Neural cell (in vitro differentiated cells): Measurements from ENCODE around the gene FNDC3B. TPM values are rescaled to one million over a fixed set of nuclear protein-coding genes. Genes with fewer than 3 reads are reported as not detected.

Experiments
- H2AFZ ChIP-seq: fragments of 200-600, 300-800 bp; sonication (generic), shearing (Covaris generic); 2 replicates; pipeline ENCODE4 v1.6.0; 2014; ENCODE audit warnings: low read depth, mild to moderate bottlenecking, antibody characterized with exemption, low read length, moderate library complexity
- H3F3A ChIP-seq: fragments of 200-600 bp; shearing (Covaris generic); 2 replicates; pipeline ENCODE4 v1.6.1; 2016; ENCODE audit warnings: mild to moderate bottlenecking, moderate library complexity, mixed read lengths, antibody characterized with exemption, low read length; ENCODE audit not compliant: insufficient read depth, poor library complexity, severe bottlenecking
- H3K27ac ChIP-seq: fragments of 200-600, 300-800 bp; sonication (generic), shearing (Covaris generic); 2 replicates; pipeline ENCODE4 v1.5.1; 2014; ENCODE audit warnings: mild to moderate bottlenecking, low read length, moderate library complexity
- H3K27me3 ChIP-seq: fragments of 300-800, 200-600 bp; sonication (generic), shearing (Covaris generic); 2 replicates; pipeline ENCODE4 v1.6.0; 2014; ENCODE audit warnings: mild to moderate bottlenecking, low read depth, low read length, moderate library complexity; ENCODE audit not compliant: insufficient read depth
- H3K36me3 ChIP-seq: fragments of 300-800, 200-600 bp; sonication (generic), shearing (Covaris generic); 2 replicates; pipeline ENCODE4 v1.5.1; 2014; ENCODE audit warnings: mild to moderate bottlenecking, antibody characterized with exemption, low read length, moderate library complexity; ENCODE audit not compliant: insufficient read depth
- H3K4me2 ChIP-seq: fragments of 300-800, 200-600 bp; sonication (generic), shearing (Covaris generic); 2 replicates; pipeline ENCODE4 v1.6.0; 2014; ENCODE audit warnings: mild to moderate bottlenecking, low read length
- H3K4me3 ChIP-seq: fragments of 300-800, 200-600 bp; sonication (generic), shearing (Covaris generic); 2 replicates; pipeline ENCODE4 v1.5.1; 2014; ENCODE audit warnings: mild to moderate bottlenecking, low read length, moderate library complexity
- H3K79me2 ChIP-seq: fragments of 200-600 bp; shearing (Covaris generic); replicated peaks from 2 replicates; pipeline ENCODE4 v1.6.0; 2014; ENCODE audit warnings: mild to moderate bottlenecking, low read length, moderate library complexity; ENCODE audit not compliant: insufficient read depth
- H3K9ac ChIP-seq: fragments of 300-800, 200-600 bp; sonication (generic), shearing (Covaris generic); 2 replicates; pipeline ENCODE4 v1.6.1; 2016; ENCODE audit warnings: mild to moderate bottlenecking, low read length, mixed read lengths
- H3K9me2 ChIP-seq: fragments of 200-600 bp; shearing (Covaris generic); 2 replicates; pipeline ENCODE4 v1.6.1; 2016; ENCODE audit warnings: mild to moderate bottlenecking, low read length, mixed read lengths; ENCODE audit not compliant: insufficient read depth
- H3K9me3 ChIP-seq: fragments of 200-600, 300-800 bp; sonication (generic), shearing (Covaris generic); 2 replicates; pipeline ENCODE4 v1.6.1; 2016; ENCODE audit warnings: mild to moderate bottlenecking, mixed run types, low read length, moderate library complexity, mixed read lengths
- H4K20me1 ChIP-seq: fragments of 200-600 bp; shearing (Covaris generic); 2 replicates; pipeline ENCODE4 v1.6.1; 2016; ENCODE audit warnings: mild to moderate bottlenecking, mixed run types; ENCODE audit not compliant: insufficient read depth
- CTCF ChIP-seq: fragments of 450-650 bp; IDR thresholded peaks from 2 replicates; pipeline ENCODE4 v1.5.1; 2014; ENCODE audit warnings: antibody characterized with exemption, mild to moderate bottlenecking, moderate library complexity; ENCODE audit not compliant: poor library complexity, severe bottlenecking
- EP300 ChIP-seq: fragments of 450-650 bp; conservative IDR thresholded peaks from 2 replicates; pipeline ENCODE4 v1.6.1; 2014; ENCODE audit warnings: antibody characterized with exemption, mild to moderate bottlenecking, moderate library complexity; ENCODE audit not compliant: poor library complexity, severe bottlenecking
- EZH2 ChIP-seq: fragments of 200-600, 300-800 bp; shearing (Covaris generic), sonication (generic); IDR thresholded peaks from 2 replicates; pipeline ENCODE4 v1.6.1; 2014; ENCODE audit warnings: antibody characterized with exemption, low read length, borderline replicate concordance, mild to moderate bottlenecking; ENCODE audit not compliant: insufficient read depth, poor library complexity, severe bottlenecking
- MXI1 ChIP-seq: fragments of 450-650 bp; conservative IDR thresholded peaks from 2 replicates; pipeline ENCODE4 v1.6.1; 2014; ENCODE audit warnings: antibody characterized with exemption, mild to moderate bottlenecking; ENCODE audit not compliant: poor library complexity, severe bottlenecking
- POLR2AphosphoS5 ChIP-seq: IDR thresholded peaks from 2 replicates; pipeline ENCODE4 v1.6.1; 2012
- RAD21 ChIP-seq: fragments of 450-650 bp; conservative IDR thresholded peaks from 2 replicates; pipeline ENCODE4 v1.6.1; 2014; ENCODE audit warnings: antibody characterized with exemption, mild to moderate bottlenecking, moderate library complexity
- REST ChIP-seq: IDR thresholded peaks from 2 replicates; pipeline ENCODE4 v1.6.1; 2012; ENCODE audit warnings: borderline replicate concordance
- SMC3 ChIP-seq: fragments of 450-650 bp; conservative IDR thresholded peaks from 2 replicates; pipeline ENCODE4 v1.6.1; 2014; ENCODE audit warnings: antibody characterized with exemption, mild to moderate bottlenecking, moderate library complexity; ENCODE audit not compliant: poor library complexity
- TAF1 ChIP-seq: IDR thresholded peaks from 2 replicates; pipeline ENCODE4 v1.6.1; 2012; ENCODE audit warnings: low read depth
- polyA plus RNA-seq: library from polyadenylated mRNA; depleted of rRNA; stranded (reverse); fragments of >200 nt; gene quantifications from 2 replicates; pipeline ENCODE4 v1.2.3, GENCODE V29; 2014

The FNDC3B gene
- polyA plus RNA-seq, 1 donor from 2014 or later, result 4.9 TPM

DNA sequence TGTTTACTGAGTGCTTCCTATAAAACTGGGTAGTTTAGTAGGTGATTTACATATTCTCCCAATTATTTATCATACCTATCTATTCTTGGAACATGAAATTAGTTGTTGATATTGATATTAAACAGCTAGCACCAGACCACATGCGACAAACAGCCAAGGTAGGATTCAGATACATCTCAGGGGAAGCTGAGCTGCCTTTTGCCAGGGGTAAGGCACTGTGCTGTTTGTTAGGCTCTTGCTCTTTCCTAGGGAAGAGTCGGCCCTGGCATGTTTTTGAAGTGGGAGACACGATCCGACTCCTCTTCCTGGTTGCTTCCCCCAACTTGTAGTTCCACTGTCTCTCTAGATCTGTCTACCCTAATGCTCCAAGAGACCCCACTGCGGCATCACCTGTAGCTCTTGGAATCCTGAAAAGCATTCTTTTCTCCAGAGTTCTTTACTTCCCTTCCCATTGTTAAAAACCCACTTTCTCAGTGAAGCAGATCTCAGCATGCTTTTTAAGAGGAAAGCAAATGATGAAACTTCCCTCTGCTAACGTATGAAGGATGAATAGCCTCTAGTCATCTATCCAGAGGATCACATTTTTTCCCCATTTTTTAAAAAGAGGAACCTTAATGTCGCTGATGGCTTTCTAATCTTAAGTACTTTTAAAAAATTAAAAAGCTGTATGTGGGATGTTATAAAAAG is 270.5 kb downstream of the FNDC3B start:
- no peak overlapping the region for H2AFZ ChIP-seq
- H3F3A ChIP-seq, result no peaks in the 10 kb centered on the region
- no peaks in the 10 kb centered on the region for H3K9me2 ChIP-seq
- no peaks in the 10 kb centered on the region for H3K36me3 ChIP-seq
- no peak overlapping the region for H3K4me3 ChIP-seq
- no peak overlapping the region for H3K9ac ChIP-seq
- no peaks in the 10 kb centered on the region for H3K9me3 ChIP-seq
- no peak for TF ChIP-seq EP300
- TF ChIP-seq CTCF, result no peak
- no peak for TF ChIP-seq SMC3
- no peak for TF ChIP-seq POLR2AphosphoS5
- no peak for TF ChIP-seq MXI1
- TF ChIP-seq RAD21, result no peak
- no peak for TF ChIP-seq EZH2
- no peak for TF ChIP-seq TAF1
- TF ChIP-seq REST, result no peak
- no peaks in the 10 kb centered on the region for H3K27me3 ChIP-seq
- no peak overlapping the region for H3K4me2 ChIP-seq
- no peaks in the 10 kb centered on the region for H3K79me2 ChIP-seq
- no peak overlapping the region for H3K27ac ChIP-seq
- H4K20me1 ChIP-seq, result no peaks in the 10 kb centered on the region

GRCh38 chr3:172310428-172310760 is 271.0 kb downstream of the FNDC3B start:
- Histone ChIP-seq H3F3A (no peaks in the 10 kb centered on the region), H3K9me3 (no peaks in the 10 kb centered on the region), H3K27ac (no peak overlapping the region), H4K20me1 (no peaks in the 10 kb centered on the region), H3K36me3 (no peaks in the 10 kb centered on the region), H3K4me3 (no peak overlapping the region), H3K4me2 (no peak overlapping the region), H3K27me3 (no peaks in the 10 kb centered on the region), H3K79me2 (no peaks in the 10 kb centered on the region), H3K9me2 (no peaks in the 10 kb centered on the region), H2AFZ (no peak overlapping the region), H3K9ac (no peak overlapping the region)
- TF ChIP-seq MXI1, result no peak
- no peak for TF ChIP-seq SMC3
- TF ChIP-seq POLR2AphosphoS5, result no peak
- TF ChIP-seq REST, result no peak
